UCSD-AML1 (cell line): ENCODE measurements around the gene TBCE.

ENCODE experiments used
- DNase-seq: peaks from one replicate; lab custom pipeline; 2025; ENCODE audit not compliant: unreplicated experiment; lab: John Stamatoyannopoulos, UW

Gene TBCE

DNA sequence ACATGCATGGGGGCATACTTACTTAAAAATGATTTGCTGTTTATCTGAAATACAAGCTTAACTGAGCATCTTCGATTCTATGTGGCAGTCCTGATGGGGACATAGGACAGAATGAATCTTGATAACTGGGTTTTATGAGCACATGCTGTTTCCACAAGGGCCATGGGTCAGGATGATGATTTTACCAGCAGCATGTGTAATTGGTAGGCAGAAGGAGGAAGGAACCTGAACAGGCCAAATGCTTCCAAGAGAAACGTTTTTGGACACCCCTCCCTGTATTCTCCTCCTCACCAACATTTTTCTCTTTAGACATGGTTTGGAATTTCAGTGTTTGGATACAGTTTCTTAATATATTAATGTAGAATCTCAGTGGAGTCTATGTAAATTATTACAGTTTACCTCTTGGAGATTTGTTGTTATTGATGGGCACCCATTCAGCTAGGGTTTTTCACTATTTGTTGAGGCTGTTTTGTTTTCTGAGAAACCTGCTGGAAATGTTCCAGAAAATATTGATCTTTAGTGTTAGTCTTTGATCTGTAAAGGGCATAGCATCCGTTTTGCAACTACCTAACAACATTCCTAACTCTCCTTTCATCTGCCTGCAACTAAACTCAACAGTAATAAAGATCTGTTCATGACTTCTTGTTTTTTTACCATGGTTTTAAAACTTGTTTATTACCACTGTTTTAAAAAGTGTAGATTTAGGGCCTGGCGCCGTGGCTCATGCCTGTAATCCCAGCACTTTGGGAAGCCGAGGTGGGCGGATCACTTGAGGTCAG lies 42.0 kb downstream of the TBCE start:
- DNase-seq: no peak

- DNase-seq: no peak
Observed at GRCh38 chr1:235410467-235410866, 43.2 kb downstream of the TBCE start.

DNA sequence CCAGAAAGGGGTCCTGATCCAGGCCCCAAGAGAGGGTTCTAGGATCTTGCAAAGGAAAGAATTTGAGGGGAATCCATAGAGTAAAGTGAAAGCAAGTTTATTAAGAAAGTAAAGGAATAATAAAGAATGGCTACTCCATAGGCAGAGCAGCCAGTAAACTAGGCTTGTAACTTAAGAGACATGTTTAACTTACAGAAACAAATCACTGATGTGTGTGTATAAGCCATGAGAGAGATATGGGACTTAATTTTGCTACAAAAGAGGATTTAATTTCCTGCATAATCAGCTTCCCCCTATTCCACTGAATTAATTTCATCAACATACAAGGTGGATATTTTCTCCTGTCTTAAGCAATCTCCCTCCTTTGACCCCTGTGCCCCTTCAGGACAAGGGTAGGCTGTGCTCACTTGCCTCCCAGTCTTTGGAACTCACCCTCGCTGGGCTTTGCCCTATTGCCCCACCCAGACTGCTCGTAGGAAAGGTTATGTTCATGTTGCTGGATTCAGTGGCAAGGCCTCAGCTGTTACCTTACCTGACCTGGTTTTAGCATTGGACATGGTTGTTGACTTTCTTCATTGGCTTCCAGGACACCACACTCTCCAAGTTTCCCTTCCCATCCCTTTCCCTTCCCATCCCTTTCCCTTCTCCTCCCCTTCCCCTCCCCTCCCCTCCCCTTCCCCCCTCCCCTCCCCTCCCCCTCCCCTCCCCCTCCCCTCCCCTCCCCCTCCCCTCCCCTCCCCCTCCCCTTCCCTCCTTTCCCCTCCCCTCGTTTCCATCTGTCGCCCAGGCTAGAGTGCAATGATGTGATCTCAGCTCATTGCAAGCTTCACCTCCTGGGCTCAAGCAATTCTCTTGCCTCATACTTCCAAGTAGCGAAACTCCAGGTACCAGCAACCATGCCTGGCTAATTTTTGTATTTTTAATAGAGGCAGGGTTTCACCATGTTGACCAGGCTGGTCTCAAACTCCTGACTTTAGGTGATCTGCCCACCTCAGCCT lies 44.6 kb downstream of the TBCE start:
- DNase-seq: peak; percentile 12

- peak; percentile 41 for DNase-seq
Observed at GRCh38 chr1:235415008-235415904, 48.0 kb downstream of the TBCE start.

DNA sequence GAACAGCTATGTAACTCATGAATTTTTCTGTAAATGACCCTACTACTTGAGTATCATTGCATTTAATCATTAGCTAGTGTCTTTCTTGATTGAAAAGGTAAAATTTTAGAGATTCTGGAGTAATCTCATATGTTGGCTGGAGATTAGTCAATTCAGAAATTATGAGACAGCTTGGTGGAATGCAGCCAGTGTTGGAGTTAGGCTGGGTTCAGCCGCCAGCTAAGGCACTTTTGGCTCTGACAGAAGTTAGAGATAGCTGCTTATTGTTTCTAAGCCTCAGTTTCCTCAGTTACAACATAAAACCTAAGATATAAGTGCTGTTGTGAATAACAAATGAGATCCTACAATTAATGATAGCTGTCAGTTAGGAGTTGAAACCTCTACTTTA lies 49.4 kb downstream of the TBCE start:
- DNase-seq: no peak

- DNase-seq: peak; percentile 13
Observed at GRCh38 chr1:235417086-235417697, 50.0 kb downstream of the TBCE start.

GRCh38 chr1:235421751-235422150 lies 54.5 kb downstream of the TBCE start:
- no peak for DNase-seq

DNA sequence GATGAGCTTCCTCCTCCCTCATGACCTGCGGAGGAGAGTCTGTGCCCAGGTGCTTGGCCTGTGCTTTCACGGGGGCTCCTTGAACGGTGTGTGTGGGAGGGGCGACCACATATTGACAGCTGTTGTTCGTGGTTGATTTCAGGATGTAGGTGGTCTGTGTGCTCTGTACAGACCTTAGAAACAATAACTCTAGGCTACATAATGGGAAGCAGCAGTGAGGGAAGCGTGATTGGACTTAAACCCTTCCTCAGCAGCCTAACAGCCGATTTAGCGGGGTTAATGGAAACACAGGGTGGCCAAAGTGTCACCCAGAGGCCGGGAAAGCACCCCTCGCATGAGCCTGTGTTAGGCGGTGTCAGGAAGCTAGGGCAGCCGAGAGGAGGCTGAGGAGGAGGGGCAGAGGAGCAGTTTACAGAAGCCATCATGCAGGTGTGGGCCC lies 56.0 kb downstream of the TBCE start:
- peak; percentile 25 for DNase-seq

DNA sequence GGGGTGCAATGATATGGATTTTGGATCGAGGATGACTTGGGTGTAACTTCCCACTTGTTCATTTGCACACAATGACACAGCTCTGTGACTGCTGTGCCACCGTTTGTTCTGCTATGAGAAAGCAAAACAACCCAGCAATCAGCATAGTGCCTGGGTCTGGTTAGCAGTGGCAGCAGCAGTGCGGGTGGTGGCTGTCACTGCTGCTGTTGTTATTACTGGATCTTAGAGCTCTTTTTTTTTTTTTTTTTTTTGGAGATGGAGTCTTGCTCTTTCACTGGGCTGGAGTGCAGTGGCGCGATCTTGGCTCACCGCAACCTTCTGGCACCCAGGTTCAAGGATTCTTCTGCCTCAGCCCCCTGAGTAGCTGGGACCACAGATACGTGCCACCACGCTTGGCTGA lies 56.9 kb downstream of the TBCE start:
- DNase-seq: no peak

DNA sequence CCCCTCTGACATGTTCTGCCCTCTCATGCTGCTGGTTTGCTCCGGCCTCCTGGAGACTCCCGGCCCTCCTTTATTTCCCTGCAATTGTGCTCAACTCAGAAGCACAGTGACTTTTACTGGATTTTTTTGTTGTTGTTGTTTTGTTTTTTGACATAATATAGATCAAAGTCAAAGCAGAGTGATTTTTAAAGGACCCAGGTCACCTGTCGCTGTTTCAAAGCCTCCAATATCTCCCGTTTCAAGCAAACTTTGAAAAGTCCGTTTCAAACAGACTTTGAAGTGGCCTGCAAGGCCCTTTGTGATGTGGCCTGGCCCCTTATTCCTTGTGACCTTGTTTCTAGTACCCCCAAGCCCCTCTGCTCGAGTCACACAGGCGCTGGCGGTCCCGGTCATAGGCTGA lies 58.1 kb downstream of the TBCE start:
- no peak for DNase-seq

GRCh38 chr1:235426143-235426542 lies 58.9 kb downstream of the TBCE start:
- DNase-seq: no peak

DNA sequence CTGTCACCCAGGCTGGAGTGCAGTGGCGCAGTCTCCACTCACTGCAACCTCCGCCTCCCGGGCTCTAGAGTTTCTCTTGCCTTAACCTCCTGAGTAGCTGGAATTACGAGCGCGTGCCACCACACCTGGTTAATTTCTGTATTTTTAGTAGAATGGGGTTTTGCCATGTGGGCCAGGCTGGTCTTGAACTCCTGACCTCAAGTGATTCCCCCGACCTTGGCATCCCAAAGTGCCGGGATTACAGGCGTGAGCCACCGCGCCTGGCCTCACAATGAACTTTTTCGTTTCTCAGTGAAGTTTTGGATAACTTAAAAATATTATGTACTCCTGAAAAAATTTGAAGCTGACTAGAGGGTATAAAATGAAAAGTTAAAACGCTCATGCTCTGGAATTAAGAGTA lies 59.5 kb downstream of the TBCE start:
- DNase-seq: no peak

GRCh38 chr1:235427447-235427846 lies 60.2 kb downstream of the TBCE start:
- no peak for DNase-seq

DNA sequence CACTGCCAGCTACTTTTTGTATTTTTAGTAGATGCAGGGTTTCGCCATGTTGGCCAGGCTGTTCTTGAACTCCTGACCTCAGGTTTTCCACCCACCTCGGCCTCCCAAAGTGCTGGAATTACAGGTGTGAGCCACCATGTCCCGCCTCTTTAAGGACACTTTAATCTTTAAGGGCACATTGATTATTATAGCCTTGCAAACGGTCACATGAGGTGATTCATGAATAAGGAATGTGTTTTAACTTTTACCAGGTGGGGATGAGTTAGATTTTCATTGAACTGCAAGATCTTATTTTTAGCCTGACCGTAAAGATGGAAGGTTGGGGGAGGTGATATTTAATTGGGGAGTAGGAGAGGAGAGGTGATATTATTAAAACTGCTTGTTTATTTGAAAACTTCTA lies 61.9 kb downstream of the TBCE start:
- no peak for DNase-seq

DNA sequence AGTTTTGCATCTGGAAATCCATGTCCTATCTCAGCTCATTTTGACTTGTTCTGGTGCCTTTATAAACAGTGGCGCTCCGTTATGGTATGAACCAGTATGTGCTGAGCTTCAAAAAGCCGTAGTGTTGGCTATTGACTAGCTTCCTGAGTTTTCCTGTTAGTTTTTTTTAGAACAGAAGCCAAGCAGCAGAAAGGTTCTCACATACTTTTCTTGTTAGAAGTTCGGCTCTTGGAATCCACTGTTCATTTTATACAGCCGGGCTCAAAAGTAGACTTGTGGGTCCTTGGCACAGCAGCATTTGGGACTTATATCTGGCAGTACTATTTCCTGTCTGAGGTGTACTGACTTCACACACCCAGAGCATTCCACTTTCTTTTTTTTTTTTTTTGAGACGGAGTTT lies 63.8 kb downstream of the TBCE start:
- no peak for DNase-seq

DNA sequence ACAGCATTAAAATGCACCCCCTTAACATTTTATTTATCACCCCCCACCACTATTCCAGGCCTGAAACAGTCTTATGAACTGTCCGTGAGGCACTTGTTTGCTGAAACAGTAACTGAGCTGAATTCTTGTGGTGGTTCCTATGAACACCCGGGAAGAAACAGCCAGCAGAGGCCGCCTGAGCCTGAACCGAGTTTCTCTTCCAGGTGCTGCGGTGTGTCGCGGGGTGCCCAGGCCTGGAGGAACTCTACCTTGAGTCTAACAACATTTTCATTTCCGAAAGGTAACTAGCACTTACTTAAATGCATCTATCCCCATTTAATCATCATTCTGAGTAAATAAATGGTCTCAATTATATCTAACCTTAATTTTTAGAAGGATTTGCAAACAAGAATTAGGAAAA lies 66.8 kb downstream of the TBCE start:
- DNase-seq: no peak

DNA sequence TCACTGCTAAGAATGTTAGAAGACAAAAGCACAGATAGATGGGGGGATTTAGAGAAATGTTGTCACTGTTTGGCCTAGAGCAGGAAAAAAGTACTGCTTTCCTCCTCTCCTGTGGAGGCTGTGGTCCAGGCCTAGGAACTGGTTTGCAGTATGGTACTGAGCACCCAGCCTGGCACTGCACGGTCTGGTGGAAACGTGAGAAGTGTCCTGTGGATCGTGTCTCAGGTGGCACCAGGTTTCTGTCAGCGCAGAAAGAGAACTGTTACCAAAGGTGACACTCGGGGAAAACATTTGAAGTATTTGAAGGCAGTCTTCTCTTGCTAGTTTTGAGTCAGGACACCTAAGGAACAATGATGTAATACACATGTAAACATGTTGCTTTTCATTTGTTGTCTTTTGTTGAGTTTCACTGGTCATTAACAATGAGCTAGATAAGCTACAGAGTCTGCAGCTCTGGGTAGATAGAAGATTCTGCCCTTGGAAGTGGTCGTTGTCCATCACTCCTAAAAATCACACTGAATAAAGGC lies 74.0 kb downstream of the TBCE start:
- no peak for DNase-seq

- DNase-seq: no peak
Observed at GRCh38 chr1:235442788-235443429, 75.7 kb downstream of the TBCE start.

DNA sequence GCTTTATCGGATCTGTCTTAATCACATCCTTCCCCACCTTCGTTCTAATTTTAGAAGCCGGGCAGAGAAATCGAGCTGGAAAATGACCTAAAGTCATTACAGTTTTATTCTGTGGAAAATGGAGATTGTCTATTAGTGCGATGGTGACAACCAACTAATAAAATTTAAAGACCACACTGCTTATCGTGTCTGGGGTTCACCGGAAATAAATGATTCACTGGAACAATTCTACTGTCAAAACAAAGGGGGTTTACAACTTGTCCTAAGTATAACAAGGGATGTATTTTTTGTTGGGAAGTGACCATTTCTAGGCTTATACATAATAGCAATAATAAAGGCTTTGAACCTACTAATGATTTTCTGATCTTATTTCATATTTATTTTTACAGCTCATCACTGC lies 81.4 kb downstream of the TBCE start:
- DNase-seq: no peak

- no peak for DNase-seq
Observed at GRCh38 chr1:235450433-235450832, 83.2 kb downstream of the TBCE start.
